ENCODE results near the gene PRKAB1.
"Not testable (repeated sequence)": the region's sequence is repeated elsewhere in the genome, so short reads cannot be mapped to it uniquely, and the experiment has no call there.

Gene PRKAB1, protein sequence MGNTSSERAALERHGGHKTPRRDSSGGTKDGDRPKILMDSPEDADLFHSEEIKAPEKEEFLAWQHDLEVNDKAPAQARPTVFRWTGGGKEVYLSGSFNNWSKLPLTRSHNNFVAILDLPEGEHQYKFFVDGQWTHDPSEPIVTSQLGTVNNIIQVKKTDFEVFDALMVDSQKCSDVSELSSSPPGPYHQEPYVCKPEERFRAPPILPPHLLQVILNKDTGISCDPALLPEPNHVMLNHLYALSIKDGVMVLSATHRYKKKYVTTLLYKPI

GRCh38 chr12:119667577-119668323 lies at the start of gene PRKAB1:
Gene PRKAB1, plus strand, starts transcription at chr12:119668133. Its CDS starts 112 bp downstream, at chr12:119668245.
- peak; percentile 99 for DNase-seq (ENCODE audit: low read depth, low spot score)

GRCh38 chr12:119618328-119618896 lies 49.5 kb upstream of the PRKAB1 start:
- not testable (repeated sequence) for DNase-seq (ENCODE audit: low read depth, low spot score)

DNA sequence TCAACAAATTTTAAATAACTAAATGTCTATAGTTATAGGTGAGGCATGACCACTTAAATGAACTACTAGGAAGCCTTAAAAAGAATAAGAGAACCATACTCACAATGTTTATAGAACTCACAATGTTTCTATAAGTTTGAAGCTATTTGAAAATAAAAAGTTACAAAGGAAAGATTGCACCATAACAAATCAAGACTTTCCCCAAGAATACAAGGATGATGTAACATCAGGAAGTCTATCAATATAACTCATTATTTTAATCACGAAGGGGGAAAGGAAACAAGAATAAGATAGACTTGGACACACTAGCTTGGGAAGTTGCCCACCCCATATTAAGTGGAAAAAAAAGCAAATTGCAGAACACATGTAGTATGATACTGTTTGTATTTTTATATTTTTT lies 47.4 kb upstream of the PRKAB1 start:
- no peak for DNase-seq (ENCODE audit: low read depth, low spot score)

DNA sequence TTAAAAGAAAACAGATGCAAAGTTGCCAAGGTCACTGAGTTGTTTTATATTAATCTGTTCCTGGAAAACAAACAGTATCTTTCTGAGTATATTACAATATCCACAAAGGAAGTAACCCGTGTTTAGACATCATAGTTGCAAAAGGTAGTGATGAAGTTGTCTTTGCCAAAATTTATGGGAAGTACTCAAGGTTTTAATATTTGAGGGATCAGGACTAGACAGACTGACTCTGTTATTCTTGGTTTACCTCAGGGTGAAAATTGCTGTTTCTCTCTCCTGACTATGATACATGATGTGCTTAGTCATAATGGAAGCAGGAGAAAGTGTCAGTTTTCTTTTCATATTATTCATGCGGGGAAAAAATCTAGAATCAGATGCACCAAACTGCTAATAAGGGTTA lies 46.1 kb upstream of the PRKAB1 start:
- no peak for DNase-seq (ENCODE audit: low read depth, low spot score)

GRCh38 chr12:119624966-119625365 lies 43.0 kb upstream of the PRKAB1 start:
- DNase-seq (ENCODE audit: low read depth, low spot score): no peak

GRCh38 chr12:119627019-119627643 lies 40.8 kb upstream of the PRKAB1 start:
- no peak for DNase-seq (ENCODE audit: low read depth, low spot score)

DNA sequence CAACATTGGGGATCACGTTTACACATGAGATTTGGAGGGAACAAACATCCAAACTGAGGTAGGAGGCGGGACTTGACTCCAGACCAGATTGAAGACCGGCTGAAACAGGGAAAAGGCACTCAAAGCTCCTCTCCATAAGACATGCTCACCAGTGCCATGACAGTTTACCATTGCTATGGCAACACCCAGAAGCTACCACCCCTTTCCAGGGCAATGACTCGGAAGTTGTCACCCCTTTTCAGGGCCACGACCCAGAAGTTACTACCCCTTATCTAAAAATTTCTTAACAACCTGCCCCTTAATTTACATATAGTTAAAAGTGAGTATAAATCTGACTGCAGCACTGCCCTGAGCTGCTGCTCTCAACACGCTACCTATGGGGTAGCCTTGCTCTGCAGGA lies 40.2 kb upstream of the PRKAB1 start:
- no peak for DNase-seq (ENCODE audit: low read depth, low spot score)

DNA sequence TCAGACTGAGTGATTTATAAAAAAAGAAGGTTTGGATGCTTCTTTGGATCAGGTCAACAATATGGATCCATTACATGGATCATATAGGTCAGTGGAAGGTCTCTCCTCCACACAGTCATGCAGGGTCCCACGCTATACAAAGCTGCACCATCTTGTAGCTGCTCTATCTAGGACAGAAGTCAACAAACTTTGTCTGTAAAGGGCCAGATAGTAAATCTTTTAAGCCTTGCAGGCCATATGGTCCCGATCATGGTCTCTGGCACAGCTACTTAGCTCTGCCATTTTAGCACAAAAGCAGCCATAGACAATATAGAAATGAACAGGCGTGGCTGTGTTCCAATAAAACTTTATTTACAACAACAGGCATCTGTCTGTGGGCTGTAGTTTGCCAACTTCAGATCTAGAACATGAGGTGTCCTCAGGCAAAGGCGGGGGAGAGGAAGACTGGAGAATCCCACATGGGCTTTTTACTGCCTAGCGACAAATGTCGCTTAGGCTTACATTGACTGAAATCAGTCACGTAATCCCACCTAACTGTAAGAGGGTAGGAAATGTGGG lies 37.6 kb upstream of the PRKAB1 start:
- no peak for DNase-seq (ENCODE audit: low read depth, low spot score)

DNA sequence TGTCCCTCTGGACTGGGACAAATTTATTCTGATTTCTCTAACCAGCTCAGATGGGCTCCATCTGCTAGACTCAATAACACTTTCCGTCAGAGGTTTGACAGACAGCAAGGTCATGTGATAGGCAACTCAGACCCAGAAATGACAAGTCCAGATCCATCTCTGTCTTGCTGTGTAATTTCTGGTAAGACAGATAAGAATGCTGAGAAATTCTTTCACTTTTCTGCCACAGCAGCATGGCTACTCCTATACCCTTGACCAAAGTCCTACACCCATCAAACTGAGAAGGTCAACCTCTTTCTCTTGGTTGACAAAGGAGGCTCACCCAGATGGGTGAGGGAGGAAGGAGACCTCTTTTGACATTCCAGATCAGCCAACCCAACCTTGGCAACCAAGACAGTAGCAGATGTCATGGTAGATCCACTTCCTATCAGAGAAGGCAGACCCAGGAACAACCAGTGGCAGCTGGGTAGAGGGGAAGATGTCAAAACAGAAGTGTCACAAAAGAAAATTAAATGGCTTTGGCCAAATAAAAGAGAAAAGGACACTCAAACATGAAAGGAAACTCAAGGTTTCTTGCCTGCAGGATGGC lies 36.9 kb upstream of the PRKAB1 start:
- DNase-seq (ENCODE audit: low read depth, low spot score): no peak

GRCh38 chr12:119631930-119632678 lies 35.8 kb upstream of the PRKAB1 start:
- no peak for DNase-seq (ENCODE audit: low read depth, low spot score)

DNA sequence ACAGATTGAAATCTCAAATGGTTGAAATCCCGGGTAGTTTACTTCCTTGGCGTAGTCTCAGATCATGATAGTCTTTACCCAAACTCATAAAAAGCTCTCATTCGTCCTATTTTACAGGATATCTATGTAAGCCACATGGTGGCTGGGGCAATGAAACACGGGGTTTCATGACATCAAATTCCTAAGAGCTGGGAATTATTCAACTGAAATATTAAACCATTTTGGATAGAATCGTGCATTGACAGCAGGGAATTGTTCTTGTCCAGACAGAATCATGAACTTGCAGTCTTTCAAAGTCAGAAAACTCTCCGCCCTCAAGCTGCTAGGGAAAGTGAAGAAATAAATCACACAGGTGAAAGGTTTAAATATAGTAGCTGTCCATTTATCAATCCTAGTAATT lies 33.2 kb upstream of the PRKAB1 start:
- no peak for DNase-seq (ENCODE audit: low read depth, low spot score)

GRCh38 chr12:119642986-119643385 lies 24.9 kb upstream of the PRKAB1 start:
- no peak for DNase-seq (ENCODE audit: low read depth, low spot score)

GRCh38 chr12:119644930-119645329 lies 23.0 kb upstream of the PRKAB1 start:
- DNase-seq (ENCODE audit: low read depth, low spot score): no peak

- no peak for DNase-seq (ENCODE audit: low read depth, low spot score)
These were observed 22.3 kb upstream of the PRKAB1 start for GRCh38 chr12:119645535-119646059.

GRCh38 chr12:119649202-119649808 lies 18.6 kb upstream of the PRKAB1 start:
- no peak for DNase-seq (ENCODE audit: low read depth, low spot score)

DNA sequence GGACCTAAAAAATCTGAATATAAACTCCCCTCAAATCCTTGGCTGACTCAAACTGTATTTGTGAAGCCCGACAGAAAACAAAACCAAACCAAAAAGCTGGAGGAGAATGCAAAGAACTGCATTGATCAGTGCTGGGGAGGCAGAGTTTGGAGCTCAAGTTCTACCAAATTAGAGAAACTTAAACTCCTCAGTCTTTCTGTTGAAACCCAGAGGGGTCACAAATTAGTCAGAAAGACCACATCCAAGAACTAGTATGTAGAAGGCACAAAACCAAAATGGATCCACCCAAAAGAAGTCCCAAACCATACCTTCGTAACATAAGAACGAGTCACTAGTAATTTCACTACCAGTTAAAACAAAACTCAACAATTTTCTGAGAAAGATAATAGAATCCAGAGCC lies 15.3 kb upstream of the PRKAB1 start:
- DNase-seq (ENCODE audit: low read depth, low spot score): no peak

- not testable (repeated sequence) for DNase-seq (ENCODE audit: low read depth, low spot score)
These were observed 10.9 kb upstream of the PRKAB1 start for GRCh38 chr12:119657001-119657400.

DNA sequence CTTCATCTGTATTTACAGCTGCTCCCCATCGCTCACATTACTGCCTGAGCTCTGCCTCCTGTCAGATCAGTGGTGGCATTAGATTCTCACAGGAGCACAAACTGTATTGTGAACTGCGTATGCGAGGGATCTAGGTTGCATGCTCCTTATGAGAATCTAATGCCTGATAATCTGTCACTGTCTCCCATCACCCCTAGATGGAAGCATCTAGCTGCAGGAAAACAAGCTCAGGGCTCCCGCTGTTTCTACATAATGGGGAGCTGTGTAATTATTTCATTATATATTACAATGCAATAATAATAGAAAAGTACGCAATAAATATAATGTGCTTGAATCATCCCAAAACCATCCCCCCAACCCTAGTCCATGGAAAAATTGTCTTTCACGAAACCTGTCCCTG lies 9.8 kb upstream of the PRKAB1 start:
- DNase-seq (ENCODE audit: low read depth, low spot score): not testable (repeated sequence)

DNA sequence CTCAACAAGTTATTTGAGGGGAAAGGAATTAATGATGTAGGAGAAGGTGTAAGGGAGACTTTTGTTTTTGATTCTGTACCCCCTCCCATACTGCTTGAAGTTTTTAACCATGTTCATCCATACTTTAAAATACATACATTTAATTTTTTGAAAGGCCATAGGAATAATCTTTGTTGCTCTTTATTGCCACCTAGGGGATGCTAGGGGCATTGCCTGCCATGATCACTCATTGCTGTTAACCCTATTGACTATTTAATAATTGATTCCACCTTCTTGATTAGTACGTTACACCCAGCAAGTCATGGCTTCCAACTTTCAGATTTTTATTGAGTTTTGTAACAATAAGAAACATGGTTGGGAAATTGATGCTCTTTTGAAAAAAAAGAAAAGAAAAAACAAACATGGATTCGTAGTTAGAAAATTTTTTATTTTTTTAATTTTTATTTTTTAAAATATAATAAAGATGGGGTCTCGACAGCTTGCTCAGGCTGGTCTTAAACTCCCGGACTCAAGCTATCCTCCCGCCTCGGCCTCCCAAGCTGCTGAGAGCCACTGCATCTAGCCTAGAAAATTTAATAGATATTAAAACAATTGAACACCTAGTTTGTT lies 8.5 kb upstream of the PRKAB1 start:
- no peak for DNase-seq (ENCODE audit: low read depth, low spot score)

DNA sequence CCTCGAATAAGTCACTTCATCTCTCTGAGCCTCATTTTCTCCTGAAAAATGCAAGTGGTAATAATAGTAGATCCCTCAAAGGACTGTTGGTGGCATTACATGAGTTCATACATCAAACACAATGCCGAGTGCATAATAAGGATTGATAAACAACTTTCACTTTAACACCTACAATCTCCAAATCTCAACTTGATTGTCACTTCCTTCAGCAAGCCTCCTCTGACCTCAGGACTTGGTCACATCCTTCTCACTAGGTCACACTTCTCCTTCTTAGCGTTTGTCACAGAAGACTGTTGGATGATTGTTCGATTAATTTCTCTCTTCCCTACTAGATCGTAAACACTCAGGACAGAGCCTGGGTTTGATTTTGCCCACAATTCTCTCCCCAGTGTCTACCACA lies 7.9 kb upstream of the PRKAB1 start:
- no peak for DNase-seq (ENCODE audit: low read depth, low spot score)
